Ascending aorta (tissue), 2 donors: Measurements from ENCODE around the gene GMEB2. TPM values are rescaled to one million over a fixed set of nuclear protein-coding genes. Genes with fewer than 3 reads are reported as not detected.

ENCODE experiments used
- DNase-seq, 2 donors: peaks; one replicate each; pipeline ENCODE4 v3.0.0-alpha.2; 2019; ENCODE audit warnings: low spot score in 2 of 2
- H3K27ac ChIP-seq, 2 donors: fragments of 200-600 bp; sonication (generic); one replicate each; pipeline ENCODE4 v1.5.1; 2016 to 2017; ENCODE audit warnings: mild to moderate bottlenecking in 1 of 2
- H3K27me3 ChIP-seq: fragments of 200-600 bp; sonication (generic); one replicate; pipeline ENCODE4 v1.5.1; 2017
- H3K36me3 ChIP-seq, 2 donors: fragments of 200-600 bp; sonication (generic); one replicate each; pipeline ENCODE4 v1.5.1; 2016
- H3K4me1 ChIP-seq, 2 donors: fragments of 200-600 bp; sonication (generic); one replicate each; pipeline ENCODE4 v1.5.1; 2016 to 2017; ENCODE audit warnings: mild to moderate bottlenecking in 1 of 2
- H3K4me3 ChIP-seq, 2 donors: fragments of 200-600 bp; sonication (generic); one replicate each; pipeline ENCODE4 v1.5.1; 2016 to 2017; ENCODE audit warnings: mild to moderate bottlenecking in 1 of 2
- H3K9me3 ChIP-seq, 2 donors: fragments of 200-600 bp; sonication (generic); one replicate each; pipeline ENCODE4 v1.5.1; 2016
- intact Hi-C: fragments of 100-400 bp; cut with DNase I; formaldehyde crosslinking; loops from one replicate; pipeline ENCODE4 v1.15.1; 2023
- total RNA-seq: library from RNA; depleted of rRNA; stranded (reverse); fragments of >200 nt; gene quantifications from one replicate; pipeline ENCODE4 v1.1.0, GENCODE V29; 2016
- TF ChIP-seq, protein P1 (sequence below), 3 experiments: fragments of 200-600 bp in 2 of 3; fragments of 450-650 bp in 1 of 3; sonication (generic) in 2 of 3; IDR thresholded peaks; one replicate each; pipeline ENCODE4 v1.5.1; 2016 to 2019; ENCODE audit warnings: antibody characterized with exemption in 3 of 3, mild to moderate bottlenecking in 1 of 3, moderate library complexity in 1 of 3

Gene GMEB2
- total RNA-seq, 1 donor from 2014 or later = 14.0 TPM

DNA sequence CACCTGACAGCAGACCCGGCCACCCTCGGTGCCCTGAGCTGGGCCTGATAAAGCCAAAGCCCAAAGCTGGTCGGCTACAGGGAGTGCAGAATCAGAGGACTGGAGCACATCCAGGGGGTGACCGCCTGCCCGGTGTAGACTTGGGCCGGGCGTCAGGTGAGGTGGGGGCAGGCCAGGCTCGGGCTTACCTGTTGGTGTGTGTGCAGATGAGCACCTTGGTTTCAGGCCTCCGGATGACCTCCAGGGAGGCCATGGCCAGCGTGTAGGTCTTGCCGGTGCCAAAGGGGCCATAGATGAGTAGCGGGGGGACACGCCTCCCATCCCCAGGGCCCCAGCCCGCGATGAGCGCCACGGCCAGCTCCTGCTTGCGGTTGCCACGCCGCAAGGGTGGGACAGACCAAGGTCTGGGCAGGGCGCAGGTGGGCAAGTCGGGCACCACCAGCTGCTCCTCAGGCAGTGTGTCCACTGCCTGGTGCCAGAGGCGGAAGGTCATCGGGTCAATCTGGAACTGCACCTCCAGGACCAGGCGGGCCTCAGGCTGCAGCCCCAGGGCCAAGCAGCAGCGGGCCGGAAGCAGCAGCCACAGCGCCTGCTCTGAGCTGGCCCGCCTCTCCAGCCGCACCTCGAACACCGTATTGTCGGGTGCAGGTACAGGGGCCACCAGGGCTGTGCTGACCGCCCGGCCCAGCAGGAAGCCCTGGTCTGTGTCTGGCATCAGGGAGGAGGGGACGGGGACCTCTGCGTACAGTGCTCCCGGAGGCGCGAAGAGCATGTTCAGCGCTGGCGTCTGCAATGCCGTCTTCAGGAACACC is 58.5 kb downstream of the GMEB2 start:
- intact Hi-C loops = no loop called here
- H3K27ac ChIP-seq = no peak overlapping the region
- H3K4me3 ChIP-seq = no peak overlapping the region
- no peaks in the 10 kb centered on the region for H3K27me3 ChIP-seq
- DNase-seq = no peak
- H3K9me3 ChIP-seq = no peaks in the 10 kb centered on the region
- H3K4me1 ChIP-seq = peaks cover 2 to 6% of the 10 kb centered on the region in 2 donors
- TF ChIP-seq, protein P1, sequence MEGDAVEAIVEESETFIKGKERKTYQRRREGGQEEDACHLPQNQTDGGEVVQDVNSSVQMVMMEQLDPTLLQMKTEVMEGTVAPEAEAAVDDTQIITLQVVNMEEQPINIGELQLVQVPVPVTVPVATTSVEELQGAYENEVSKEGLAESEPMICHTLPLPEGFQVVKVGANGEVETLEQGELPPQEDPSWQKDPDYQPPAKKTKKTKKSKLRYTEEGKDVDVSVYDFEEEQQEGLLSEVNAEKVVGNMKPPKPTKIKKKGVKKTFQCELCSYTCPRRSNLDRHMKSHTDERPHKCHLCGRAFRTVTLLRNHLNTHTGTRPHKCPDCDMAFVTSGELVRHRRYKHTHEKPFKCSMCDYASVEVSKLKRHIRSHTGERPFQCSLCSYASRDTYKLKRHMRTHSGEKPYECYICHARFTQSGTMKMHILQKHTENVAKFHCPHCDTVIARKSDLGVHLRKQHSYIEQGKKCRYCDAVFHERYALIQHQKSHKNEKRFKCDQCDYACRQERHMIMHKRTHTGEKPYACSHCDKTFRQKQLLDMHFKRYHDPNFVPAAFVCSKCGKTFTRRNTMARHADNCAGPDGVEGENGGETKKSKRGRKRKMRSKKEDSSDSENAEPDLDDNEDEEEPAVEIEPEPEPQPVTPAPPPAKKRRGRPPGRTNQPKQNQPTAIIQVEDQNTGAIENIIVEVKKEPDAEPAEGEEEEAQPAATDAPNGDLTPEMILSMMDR (IDR thresholded peaks at IDR 0.05) = no peak
- H3K36me3 ChIP-seq = peaks cover 18 to 36% of the 10 kb centered on the region in 2 donors

DNA sequence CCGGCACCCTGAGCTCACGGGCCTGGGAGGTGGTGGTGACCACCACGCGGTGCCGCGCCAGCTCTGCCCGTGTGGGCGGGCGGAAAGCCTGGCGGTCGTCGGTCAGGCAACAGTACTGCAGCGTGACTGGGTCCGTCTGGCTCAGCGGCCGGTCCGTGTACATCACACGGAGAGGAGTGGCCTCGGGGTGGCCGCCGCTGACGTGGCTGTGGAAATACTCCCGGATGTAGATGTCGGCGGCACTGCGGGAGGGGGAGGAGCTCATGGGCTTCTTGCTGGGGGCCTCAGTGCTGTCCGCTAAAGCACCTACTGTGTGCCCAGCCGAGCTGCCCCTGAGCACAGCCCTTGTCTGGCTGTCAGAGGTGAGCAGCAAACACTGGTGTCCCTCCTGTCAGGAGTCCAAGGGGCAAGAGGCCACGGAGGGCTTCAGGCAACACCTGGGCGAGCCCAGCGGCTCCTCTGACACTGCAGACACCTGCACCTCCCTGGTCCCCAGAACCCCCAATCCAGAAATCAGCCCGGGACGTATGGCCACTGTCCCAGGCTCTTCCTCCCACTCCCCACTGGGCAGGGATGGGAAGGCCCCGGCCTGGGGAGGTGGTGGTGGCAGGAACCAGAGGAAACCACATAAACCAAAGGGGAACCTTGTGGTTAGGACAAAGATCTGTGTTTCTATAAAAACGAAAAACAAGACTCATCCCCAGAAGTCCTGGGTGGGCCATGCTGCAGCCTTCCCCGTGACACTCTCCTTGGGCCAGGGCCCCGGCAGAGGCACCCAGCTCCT is 59.3 kb downstream of the GMEB2 start:
- Histone ChIP-seq H3K4me3 (no peak overlapping the region), H3K27ac (no peak overlapping the region), H3K9me3 (no peaks in the 10 kb centered on the region), H3K27me3 (no peaks in the 10 kb centered on the region), H3K4me1 (no peaks in the 10 kb centered on the region), H3K36me3 (peaks cover 26 to 44% of the 10 kb centered on the region in 2 donors)
- peak in 1 of 2 donors; percentile 74 for DNase-seq
- intact Hi-C loops = no loop called here
- TF ChIP-seq, protein P1 (IDR thresholded peaks at IDR 0.05) = no peak

DNA sequence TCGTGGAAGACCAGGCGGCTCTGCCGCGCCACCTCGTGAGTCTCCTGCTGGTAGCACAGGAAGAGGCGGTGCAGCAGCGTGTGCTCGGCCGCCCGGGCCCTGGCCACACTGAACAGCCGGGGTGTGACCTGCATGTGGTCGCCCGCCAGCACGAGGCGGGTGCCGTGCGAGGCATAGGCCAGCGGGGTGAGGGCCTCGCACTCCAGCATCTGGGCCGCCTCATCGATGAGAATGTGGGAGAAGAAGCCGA is 59.8 kb downstream of the GMEB2 start:
- DNase-seq = no peak
- Histone ChIP-seq H3K36me3 (peaks cover 31 to 45% of the 10 kb centered on the region in 2 donors), H3K4me3 (no peak overlapping the region), H3K4me1 (no peaks in the 10 kb centered on the region), H3K27ac (no peak overlapping the region), H3K9me3 (no peaks in the 10 kb centered on the region), H3K27me3 (no peaks in the 10 kb centered on the region)
- TF ChIP-seq, protein P1 (IDR thresholded peaks at IDR 0.05) = no peak
- intact Hi-C loops = no loop called here

DNA sequence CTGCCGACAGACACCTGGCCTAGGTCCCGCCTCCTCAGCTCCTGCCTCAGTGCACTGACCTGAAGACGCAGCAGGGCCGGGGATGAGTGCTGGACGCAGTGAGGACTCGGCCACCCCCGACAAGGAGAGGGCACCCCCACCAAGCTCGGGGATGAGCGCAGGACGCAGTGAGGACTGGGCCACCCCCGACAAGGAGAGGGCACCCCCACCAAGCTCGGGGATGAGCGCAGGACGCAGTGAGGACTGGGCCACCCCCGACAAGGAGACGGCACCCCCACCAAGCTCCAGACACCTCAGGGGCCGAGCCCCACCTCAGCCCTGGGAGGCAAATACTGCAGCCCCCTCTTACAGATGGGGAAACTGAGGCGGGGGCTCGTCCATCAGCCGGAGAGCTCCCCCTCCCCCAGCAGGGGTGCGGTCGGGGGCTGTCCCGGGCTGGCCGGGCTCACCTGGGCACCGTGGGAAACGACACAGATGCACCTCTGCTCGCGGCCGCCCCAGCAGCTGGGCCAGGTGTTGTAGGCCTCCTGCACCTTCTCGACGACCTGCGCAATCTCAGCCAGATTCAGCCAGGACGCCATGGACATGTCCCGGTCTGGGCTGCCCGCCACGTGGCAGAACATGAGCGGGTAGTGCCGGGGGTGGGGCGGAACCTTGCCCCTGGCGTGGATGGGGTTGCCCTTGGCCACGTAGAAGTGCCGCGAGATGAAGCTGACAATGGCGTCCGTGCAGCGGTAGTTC is 60.3 kb downstream of the GMEB2 start:
- H3K36me3 ChIP-seq = peaks cover 36 to 48% of the 10 kb centered on the region in 2 donors
- TF ChIP-seq, protein P1 (IDR thresholded peaks at IDR 0.05) = no peak

DNA sequence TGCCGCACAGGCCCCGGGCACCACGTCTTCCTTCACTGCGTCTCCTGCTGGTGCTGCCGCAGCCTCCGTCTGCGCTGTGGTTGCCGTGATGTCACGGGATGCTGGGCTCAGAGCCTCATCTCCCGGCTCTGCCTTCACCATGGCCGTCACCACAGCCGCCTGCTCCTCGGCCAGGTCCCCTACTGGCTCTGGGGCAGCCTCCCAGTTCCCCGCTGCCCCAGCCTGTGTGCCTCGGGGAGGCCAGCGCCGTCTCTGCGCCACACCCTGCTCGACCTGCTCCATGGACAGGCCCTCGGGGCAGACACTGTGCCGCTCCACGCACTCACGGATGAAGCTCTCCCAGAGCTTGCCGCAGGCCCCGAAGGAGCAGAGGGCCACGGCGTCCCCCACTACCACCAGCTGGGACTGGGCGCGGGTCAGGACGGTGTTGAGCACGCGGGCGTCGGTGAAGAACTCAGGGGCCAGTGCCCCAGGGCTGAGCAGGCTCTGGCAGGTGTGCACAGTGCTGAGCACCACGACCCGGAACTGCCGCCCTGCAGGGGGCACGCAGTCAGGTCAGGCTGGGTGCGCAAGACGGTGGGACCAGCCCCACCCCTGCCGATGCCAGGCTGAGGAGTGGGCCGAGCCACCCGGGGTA is 61.1 kb downstream of the GMEB2 start:
- intact Hi-C loops = no loop called here

More for the DNA sequence above, 60.3 kb downstream of the GMEB2 start:
- no peak for DNase-seq
- H3K27me3 ChIP-seq = no peaks in the 10 kb centered on the region
- intact Hi-C loops = no loop called here
- H3K4me3 ChIP-seq = no peak overlapping the region
- no peaks in the 10 kb centered on the region for H3K9me3 ChIP-seq
- H3K4me1 ChIP-seq = no peaks in the 10 kb centered on the region
- no peak overlapping the region for H3K27ac ChIP-seq

More for the DNA sequence above, 61.1 kb downstream of the GMEB2 start:
- TF ChIP-seq, protein P1 (IDR thresholded peaks at IDR 0.05) = no peak
- DNase-seq = no peak
- Histone ChIP-seq H3K36me3 (peaks cover 44 to 56% of the 10 kb centered on the region in 2 donors), H3K4me3 (no peak overlapping the region), H3K9me3 (no peaks in the 10 kb centered on the region), H3K4me1 (no peaks in the 10 kb centered on the region), H3K27ac (no peak overlapping the region), H3K27me3 (no peaks in the 10 kb centered on the region)
